Panc1 (cell line): ENCODE results near the gene MED12L.

Experiments used
- CTCF ChIP-seq: fragments of 450-650 bp; IDR thresholded peaks from 2 replicates; pipeline ENCODE4 v1.5.1; 2017; ENCODE audit warnings: mild to moderate bottlenecking
- POLR2AphosphoS5 ChIP-seq: IDR thresholded peaks from 2 replicates; pipeline ENCODE4 v1.6.1; 2012; ENCODE audit warnings: mild to moderate bottlenecking, low read depth, low read length, moderate library complexity
- REST ChIP-seq, 2 experiments: IDR thresholded peaks; 2 replicates each; pipeline ENCODE4 v1.6.1; 2011 to 2012; ENCODE audit warnings: low read depth in 2 of 2, control low read depth in 1 of 2, low read length in 1 of 2, mild to moderate bottlenecking in 1 of 2, moderate library complexity in 1 of 2; ENCODE audit not compliant: insufficient read depth in 1 of 2

GRCh38 chr3:151440940-151441339 lies 355.5 kb downstream of the MED12L start:
- TF ChIP-seq CTCF = no peak
- TF ChIP-seq POLR2AphosphoS5 = no peak
- no peak for TF ChIP-seq REST (IDR thresholded peaks at IDR 0.05; ENCODE audit: insufficient read depth in 1 of 2, low read depth in 2 of 2, low read length in 1 of 2)
